BE2C (cell line): ENCODE data around the gene TCF7L2.

ENCODE experiments used
- DNase-seq: peaks from one replicate; pipeline ENCODE4 v3.0.0-alpha.2; 2020
- H3K27me3 ChIP-seq: fragments of 250-450 bp; sonication (Bioruptor Pico); 2 replicates; pipeline ENCODE4 v1.5.1; 2020; ENCODE audit warnings: mild to moderate bottlenecking
- H3K36me3 ChIP-seq: fragments of 250-450 bp; sonication (Bioruptor Pico); 2 replicates; pipeline ENCODE4 v1.5.1; 2020; ENCODE audit warnings: mild to moderate bottlenecking
- H3K4me1 ChIP-seq: fragments of 250-450 bp; sonication (Bioruptor Pico); 2 replicates; pipeline ENCODE4 v1.5.1; 2020
- H3K4me3 ChIP-seq: 2 replicates; pipeline ENCODE4 v1.5.1; 2011; ENCODE audit warnings: low read depth, low read length
- H3K9me3 ChIP-seq: fragments of 250-450 bp; sonication (Bioruptor Pico); 2 replicates; pipeline ENCODE4 v1.5.1; 2020
- TF ChIP-seq, protein P1 (sequence below): IDR thresholded peaks from 2 replicates; pipeline ENCODE4 v1.5.1; 2012; ENCODE audit warnings: mild to moderate bottlenecking, low read depth, low read length

Gene TCF7L2

DNA sequence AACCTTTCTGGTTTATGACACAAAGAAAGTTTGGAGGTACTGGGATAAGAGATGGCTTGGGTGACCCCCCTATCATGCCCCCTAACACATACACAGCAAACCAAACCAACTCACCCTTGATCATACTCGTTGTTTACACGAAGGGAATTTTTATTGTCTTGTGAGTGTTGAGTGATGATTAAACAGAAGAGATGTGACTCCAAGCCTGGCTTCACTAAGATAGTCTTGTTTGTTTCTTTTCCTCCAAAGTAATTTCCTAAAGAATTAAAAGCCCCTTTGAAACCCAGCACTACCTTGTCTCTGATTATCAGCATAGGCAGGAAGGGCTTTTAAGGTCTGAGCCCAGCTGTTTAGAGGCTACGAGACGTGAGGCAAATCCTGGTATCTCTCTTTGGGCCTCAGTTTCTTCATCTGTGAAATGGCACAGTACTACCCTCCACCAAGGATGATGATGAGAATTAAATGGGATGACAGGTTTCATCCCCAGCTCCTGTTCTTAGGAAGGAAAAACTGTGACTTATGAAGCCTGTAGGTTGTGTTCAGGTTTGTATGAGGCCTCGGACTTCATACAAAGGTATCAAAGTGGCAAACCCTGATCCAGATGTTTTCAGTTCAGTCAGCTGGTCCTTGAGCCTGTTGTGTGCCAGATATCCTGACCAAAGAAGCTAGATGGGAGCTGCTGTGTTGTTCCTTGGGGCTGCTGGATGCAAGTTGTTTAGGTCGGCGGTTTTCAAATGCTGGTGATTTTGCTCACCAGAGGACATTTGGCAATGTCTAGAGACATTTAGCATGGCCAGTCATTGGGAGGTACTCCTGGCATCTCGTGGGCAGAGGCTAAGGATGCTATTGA is 51.8 kb downstream of the TCF7L2 start:
- no peak for DNase-seq
- Histone ChIP-seq H3K4me3 (no peak overlapping the region), H3K36me3 (peaks cover 6% of the 10 kb centered on the region), H3K9me3 (no peaks in the 10 kb centered on the region), H3K4me1 (no peaks in the 10 kb centered on the region; the same call in 1 of the 2 replicates), H3K27me3 (no peaks in the 10 kb centered on the region)
- TF ChIP-seq, protein P1, sequence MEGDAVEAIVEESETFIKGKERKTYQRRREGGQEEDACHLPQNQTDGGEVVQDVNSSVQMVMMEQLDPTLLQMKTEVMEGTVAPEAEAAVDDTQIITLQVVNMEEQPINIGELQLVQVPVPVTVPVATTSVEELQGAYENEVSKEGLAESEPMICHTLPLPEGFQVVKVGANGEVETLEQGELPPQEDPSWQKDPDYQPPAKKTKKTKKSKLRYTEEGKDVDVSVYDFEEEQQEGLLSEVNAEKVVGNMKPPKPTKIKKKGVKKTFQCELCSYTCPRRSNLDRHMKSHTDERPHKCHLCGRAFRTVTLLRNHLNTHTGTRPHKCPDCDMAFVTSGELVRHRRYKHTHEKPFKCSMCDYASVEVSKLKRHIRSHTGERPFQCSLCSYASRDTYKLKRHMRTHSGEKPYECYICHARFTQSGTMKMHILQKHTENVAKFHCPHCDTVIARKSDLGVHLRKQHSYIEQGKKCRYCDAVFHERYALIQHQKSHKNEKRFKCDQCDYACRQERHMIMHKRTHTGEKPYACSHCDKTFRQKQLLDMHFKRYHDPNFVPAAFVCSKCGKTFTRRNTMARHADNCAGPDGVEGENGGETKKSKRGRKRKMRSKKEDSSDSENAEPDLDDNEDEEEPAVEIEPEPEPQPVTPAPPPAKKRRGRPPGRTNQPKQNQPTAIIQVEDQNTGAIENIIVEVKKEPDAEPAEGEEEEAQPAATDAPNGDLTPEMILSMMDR, result no peak

DNA sequence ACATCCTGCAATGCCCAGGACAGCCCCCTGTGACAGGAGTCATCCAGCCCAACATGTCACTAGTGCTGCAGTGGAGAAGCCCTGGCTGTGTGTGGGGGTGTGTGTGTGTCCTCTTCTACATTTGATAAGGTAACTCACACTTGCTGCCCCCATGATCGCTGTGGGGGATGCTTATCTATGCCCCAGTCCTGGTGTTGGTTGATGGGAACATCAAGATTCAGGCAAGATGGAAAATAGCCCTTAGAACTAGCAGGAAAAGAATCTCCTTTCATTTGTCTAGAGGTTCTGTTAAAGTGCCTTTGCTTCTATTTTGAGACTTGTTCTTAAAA is 52.4 kb downstream of the TCF7L2 start:
- Histone ChIP-seq H3K27me3 (no peaks in the 10 kb centered on the region), H3K4me3 (no peak overlapping the region), H3K4me1 (no peaks in the 10 kb centered on the region), H3K36me3 (peaks cover 6% of the 10 kb centered on the region), H3K9me3 (no peaks in the 10 kb centered on the region)
- TF ChIP-seq, protein P1, result no peak
- no peak for DNase-seq

DNA sequence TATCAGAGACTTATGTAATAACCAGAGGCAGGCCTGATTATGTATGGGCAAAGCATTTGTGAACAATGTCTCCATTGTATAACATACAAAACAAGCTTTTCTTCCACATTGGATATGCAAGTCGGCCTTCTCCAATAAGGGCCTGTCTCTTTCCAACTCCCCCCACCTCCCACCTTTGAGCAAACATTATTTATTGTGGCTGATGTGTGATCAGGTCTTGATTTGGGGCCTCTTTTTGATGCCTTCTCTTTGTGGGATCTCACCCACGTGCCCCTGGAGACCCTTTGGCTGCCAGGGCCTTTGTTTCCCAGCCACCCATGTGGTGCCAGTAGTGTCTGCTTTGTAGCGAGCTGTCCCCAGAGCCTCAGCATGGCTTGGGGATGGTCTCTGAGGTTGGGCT is 53.0 kb downstream of the TCF7L2 start:
- no peak for DNase-seq
- H3K9me3 ChIP-seq, result no peaks in the 10 kb centered on the region
- no peaks in the 10 kb centered on the region for H3K4me1 ChIP-seq
- peaks cover 6% of the 10 kb centered on the region for H3K36me3 ChIP-seq
- no peaks in the 10 kb centered on the region for H3K27me3 ChIP-seq
- TF ChIP-seq, protein P1, result no peak
- no peak overlapping the region for H3K4me3 ChIP-seq

DNA sequence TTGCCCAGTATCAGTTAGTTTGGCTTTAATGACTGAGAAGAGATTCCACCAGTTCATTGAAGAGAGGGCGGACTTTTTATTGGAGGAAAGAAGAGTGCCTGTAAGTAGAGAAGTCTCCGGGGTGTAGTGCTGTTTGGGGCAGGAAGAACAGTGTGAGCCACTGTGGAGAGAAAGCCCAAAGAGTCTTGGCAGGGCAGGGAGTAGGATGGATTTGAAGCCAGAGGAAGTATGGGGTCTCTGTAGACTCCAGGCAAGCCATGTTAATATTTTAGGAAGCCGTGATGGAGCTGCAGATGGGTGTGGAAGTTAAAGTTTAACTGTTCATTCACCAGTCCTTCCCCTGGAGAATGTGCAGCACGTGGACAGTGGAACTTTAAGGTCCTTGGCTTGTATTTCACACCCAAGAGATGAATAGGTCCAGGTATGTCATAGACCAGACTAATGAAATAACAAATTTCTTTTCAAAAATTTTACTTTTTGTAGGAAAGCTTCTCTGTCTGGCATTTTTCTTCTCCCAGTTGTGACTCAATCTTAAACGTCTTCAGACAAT is 54.1 kb downstream of the TCF7L2 start:
- Histone ChIP-seq H3K36me3 (peaks cover 6% of the 10 kb centered on the region), H3K27me3 (no peaks in the 10 kb centered on the region), H3K9me3 (no peaks in the 10 kb centered on the region), H3K4me1 (no peaks in the 10 kb centered on the region), H3K4me3 (no peak overlapping the region)
- DNase-seq, result no peak
- TF ChIP-seq, protein P1, result no peak

DNA sequence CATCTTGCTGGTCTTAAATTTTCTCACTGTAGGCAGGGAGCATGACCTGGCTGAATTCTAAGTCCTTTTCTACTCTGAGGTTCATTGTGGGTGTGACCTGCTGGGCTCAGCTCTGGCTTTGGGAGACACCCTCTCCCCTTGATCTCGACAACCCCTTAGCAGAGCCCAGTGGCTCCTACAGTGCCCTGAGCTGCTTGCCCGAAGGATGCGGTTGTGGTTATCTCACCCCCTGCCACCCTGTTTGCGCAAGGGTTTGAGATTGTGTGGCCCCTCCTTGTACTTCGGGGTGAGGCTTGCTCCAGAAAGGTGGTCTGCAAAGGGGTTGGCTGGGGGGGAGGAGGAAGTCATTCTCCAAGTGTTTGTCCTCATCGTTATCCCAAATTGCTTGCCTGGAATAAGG is 55.3 kb downstream of the TCF7L2 start:
- H3K27me3 ChIP-seq, result no peaks in the 10 kb centered on the region
- H3K4me3 ChIP-seq, result no peak overlapping the region
- DNase-seq, result no peak
- TF ChIP-seq, protein P1, result no peak
- H3K4me1 ChIP-seq, result no peaks in the 10 kb centered on the region
- peaks cover 6% of the 10 kb centered on the region for H3K36me3 ChIP-seq
- H3K9me3 ChIP-seq, result no peaks in the 10 kb centered on the region

DNA sequence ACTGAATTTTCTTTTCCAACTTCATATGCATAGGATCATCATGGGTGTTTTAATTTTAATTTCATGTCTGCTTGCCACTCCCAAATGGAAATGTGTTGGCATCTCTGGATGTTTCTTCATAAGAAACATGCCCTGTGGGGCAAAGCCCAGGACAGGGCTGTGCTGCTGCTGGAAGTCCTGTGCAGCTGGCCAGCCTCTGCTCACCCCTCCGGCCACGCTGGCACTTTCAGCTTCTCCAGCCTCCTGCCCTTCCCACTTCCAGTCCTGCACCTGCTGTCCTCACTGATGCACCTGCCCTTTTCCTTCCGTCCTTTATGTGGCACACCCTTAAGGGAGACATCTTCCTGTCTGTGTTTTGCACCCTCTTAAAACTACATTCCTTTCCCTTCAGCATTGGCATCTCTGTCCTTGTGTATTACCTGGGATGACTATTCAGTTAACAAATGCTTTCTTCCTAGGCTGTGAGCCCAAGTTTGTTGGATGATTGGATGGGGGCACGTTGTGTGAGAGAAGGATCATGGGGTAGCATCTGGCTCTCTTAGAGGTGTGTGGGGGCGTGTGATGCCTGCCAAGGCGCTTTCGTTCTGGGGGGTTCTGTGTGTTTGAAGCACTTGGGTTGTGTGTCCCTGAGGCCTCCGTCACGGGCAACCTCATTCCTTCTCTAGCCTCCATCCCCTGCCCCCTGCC is 56.8 kb downstream of the TCF7L2 start:
- Histone ChIP-seq H3K27me3 (no peaks in the 10 kb centered on the region), H3K36me3 (peaks cover 6% of the 10 kb centered on the region), H3K9me3 (no peaks in the 10 kb centered on the region), H3K4me1 (no peaks in the 10 kb centered on the region), H3K4me3 (no peak overlapping the region)
- DNase-seq, result no peak
- TF ChIP-seq, protein P1, result no peak
